Endothelial cell of umbilical vein (primary cell): ENCODE data around the gene CAMKMT. TPM values are rescaled to one million over a fixed set of nuclear protein-coding genes. Genes with fewer than 3 reads are reported as not detected.

ENCODE experiments used
- BruUV-seq: library from RNA; stranded (reverse); fragments of 400-500 nt; replicated peaks from 2 replicates; lab custom pipeline; 2021; lab: Mats Ljungman, UMichigan
- CTCF ChIA-PET: fragments of 300-600, 350-600 bp; sonication (Branson Sonifier 250); formaldehyde crosslinking; loops from one replicate; lab custom pipeline; 2021; ENCODE audit warnings: antibody characterized with exemption, inconsistent platforms; lab: Charles Lee
- POLR2A ChIA-PET: fragments of 300-600, 350-600 bp; sonication (Branson Sonifier 250); formaldehyde crosslinking; loops from one replicate; lab custom pipeline; 2021; ENCODE audit warnings: antibody characterized with exemption, inconsistent platforms; lab: Charles Lee
- DNase-seq: peaks from one replicate; pipeline ENCODE4 v3.0.0-alpha.2; 2011; ENCODE audit warnings: low read depth, low spot score
- FAIRE-seq: peaks from 2 replicates; lab custom pipeline; 2011; peaks lifted over from hg19 to GRCh38; lab: Jason Lieb, UNC
- H2AFZ ChIP-seq: 2 replicates; pipeline ENCODE4 v1.6.0; 2012; ENCODE audit warnings: low read depth, low read length, control low read depth, inconsistent platforms
- H3K27ac ChIP-seq: 2 replicates; pipeline ENCODE4 v1.5.1; 2011; ENCODE audit warnings: low read depth, mild to moderate bottlenecking, control low read depth, low read length, moderate library complexity; ENCODE audit not compliant: insufficient read depth
- H3K27me3 ChIP-seq, 2 experiments: 2 replicates each; pipeline versions ENCODE4 v1.6.0 to v1.6.1; 2011; ENCODE audit warnings: low read length in 2 of 2, mixed read lengths in 1 of 2; ENCODE audit not compliant: control insufficient read depth in 2 of 2, insufficient read depth in 2 of 2
- H3K36me3 ChIP-seq, 2 experiments: 2 replicates in 1 of 2; 3 replicates in 1 of 2; pipeline ENCODE4 v1.5.1; 2011; ENCODE audit warnings: low read length in 2 of 2, mild to moderate bottlenecking in 1 of 2, moderate library complexity in 1 of 2; ENCODE audit not compliant: control insufficient read depth in 2 of 2, insufficient read depth in 2 of 2; ENCODE audit errors: extremely low read depth in 1 of 2
- H3K4me1 ChIP-seq: 3 replicates; pipeline ENCODE4 v1.5.1; 2011; ENCODE audit warnings: mild to moderate bottlenecking, low read length; ENCODE audit not compliant: control insufficient read depth, insufficient read depth; ENCODE audit errors: extremely low read depth
- H3K4me2 ChIP-seq: 2 replicates; pipeline ENCODE4 v1.6.1; 2011; ENCODE audit warnings: low read length, control low read depth, mixed read lengths; ENCODE audit not compliant: insufficient read depth
- H3K4me3 ChIP-seq, 3 experiments: fragments of 200-600 bp in 1 of 3; sonication (generic), shearing (Covaris generic) in 1 of 3; replicated peaks in 1 of 3; 2 replicates each; pipeline ENCODE4 v1.5.1; 2011 to 2016; ENCODE audit warnings: control low read depth in 3 of 3, low read length in 3 of 3, mild to moderate bottlenecking in 2 of 3, inconsistent platforms in 1 of 3, low read depth in 1 of 3, moderate library complexity in 1 of 3; ENCODE audit not compliant: insufficient read depth in 1 of 3
- H3K79me2 ChIP-seq: 2 replicates; pipeline ENCODE4 v1.6.0; 2012; ENCODE audit warnings: low read length, inconsistent platforms; ENCODE audit not compliant: control insufficient read depth, insufficient read depth
- H3K9ac ChIP-seq: replicated peaks from 2 replicates; pipeline ENCODE3; 2011; ENCODE audit warnings: low read length, control low read depth; ENCODE audit not compliant: insufficient read depth; ENCODE audit errors: extremely low read depth
- H3K9me1 ChIP-seq: replicated peaks from 3 replicates; pipeline ENCODE4 v1.6.0; 2011; ENCODE audit warnings: mild to moderate bottlenecking, low read length; ENCODE audit not compliant: control insufficient read depth, insufficient read depth; ENCODE audit errors: extremely low read depth
- H3K9me3 ChIP-seq: replicated peaks from 2 replicates; pipeline ENCODE4 v1.5.1; 2012; ENCODE audit warnings: low read length, inconsistent platforms; ENCODE audit not compliant: control insufficient read depth, insufficient read depth
- H4K20me1 ChIP-seq: replicated peaks from 2 replicates; pipeline ENCODE3; 2011; ENCODE audit warnings: mild to moderate bottlenecking, low read length; ENCODE audit not compliant: control insufficient read depth, insufficient read depth; ENCODE audit errors: extremely low read depth
- EZH2 ChIP-seq: IDR thresholded peaks from 2 replicates; pipeline ENCODE4 v1.6.1; 2012; ENCODE audit warnings: borderline replicate concordance, low read depth, mild to moderate bottlenecking, moderate library complexity, low read length, inconsistent platforms; ENCODE audit not compliant: severe bottlenecking
- FOS ChIP-seq: IDR thresholded peaks from 2 replicates; pipeline ENCODE4 v1.6.1; 2011; ENCODE audit warnings: mild to moderate bottlenecking, low read length, moderate library complexity, borderline replicate concordance; ENCODE audit not compliant: insufficient read depth
- GATA2 ChIP-seq: IDR thresholded peaks from 2 replicates; pipeline ENCODE4 v1.7.0; 2011; ENCODE audit warnings: low read depth, mild to moderate bottlenecking, moderate library complexity, mixed read lengths, low read length; ENCODE audit not compliant: insufficient read length, insufficient read depth
- JUN ChIP-seq: IDR thresholded peaks from 2 replicates; pipeline ENCODE4 v1.6.1; 2011; ENCODE audit warnings: borderline replicate concordance, low read depth; ENCODE audit not compliant: insufficient read length, insufficient read depth
- MYC ChIP-seq: IDR thresholded peaks from one replicate; pipeline ENCODE4 v1.6.1; 2011; ENCODE audit warnings: mild to moderate bottlenecking, low read depth, low read length
- POLR2A ChIP-seq: IDR thresholded peaks from 2 replicates; pipeline ENCODE4 v1.6.1; 2012; ENCODE audit warnings: low read depth, mild to moderate bottlenecking, control low read depth, low read length
- POLR2AphosphoS5 ChIP-seq: IDR thresholded peaks from 2 replicates; pipeline ENCODE4 v1.6.1; 2012; ENCODE audit warnings: low read depth, mild to moderate bottlenecking, control low read depth, low read length, moderate library complexity; ENCODE audit not compliant: insufficient read depth
- dilution Hi-C: fragments of 300-500 bp; cut with MboI; formaldehyde crosslinking; loops from one replicate; pipeline ENCODE4 v1.15.0; 2019; ENCODE audit warnings: low sequenced_read_pairs; ENCODE audit not compliant: extremely low pct_ligation_motif_present
- intact Hi-C: fragments of 100-400 bp; cut with micrococcal nuclease; formaldehyde crosslinking; loops from one replicate; pipeline ENCODE4 v1.10.0; 2022
- polyA plus RNA-seq, 4 experiments: library from polyadenylated mRNA; depleted of rRNA in 3 of 4; stranded (reverse) in 3 of 4; unstranded in 1 of 4; fragments of >200 nt; gene quantifications; 2 replicates each; pipeline versions ENCODE4 v1.2.1 to v1.2.3, GENCODE V29; 2011 to 2012; ENCODE audit warnings: missing spikeins in 1 of 4
- total RNA-seq: library from RNA; stranded (reverse); gene quantifications from 2 replicates; pipeline ENCODE4 v1.2.3, GENCODE V29; 2021
- TF ChIP-seq, protein P1 (sequence below), 2 donors: IDR thresholded peaks; 1 replicate in 1 of 2; 2 replicates in 1 of 2; pipeline ENCODE4 v1.5.1; 2011; ENCODE audit warnings: low read length in 2 of 2, mild to moderate bottlenecking in 2 of 2, moderate library complexity in 2 of 2, control low read depth in 1 of 2, inconsistent platforms in 1 of 2, low read depth in 1 of 2; ENCODE audit not compliant: insufficient read depth in 1 of 2; ENCODE audit errors: extremely low read depth in 1 of 2
- TF ChIP-seq, protein P2 (sequence below): IDR thresholded peaks from 2 replicates; pipeline ENCODE4 v1.6.1; 2011; ENCODE audit not compliant: insufficient read depth, insufficient read length

Gene CAMKMT
- total and polyA plus RNA-seq, 2 donors (not counting 3 experiments of a cell fraction or from before 2014, with no cell fraction given), result 4.1 to 10.7 TPM

DNA sequence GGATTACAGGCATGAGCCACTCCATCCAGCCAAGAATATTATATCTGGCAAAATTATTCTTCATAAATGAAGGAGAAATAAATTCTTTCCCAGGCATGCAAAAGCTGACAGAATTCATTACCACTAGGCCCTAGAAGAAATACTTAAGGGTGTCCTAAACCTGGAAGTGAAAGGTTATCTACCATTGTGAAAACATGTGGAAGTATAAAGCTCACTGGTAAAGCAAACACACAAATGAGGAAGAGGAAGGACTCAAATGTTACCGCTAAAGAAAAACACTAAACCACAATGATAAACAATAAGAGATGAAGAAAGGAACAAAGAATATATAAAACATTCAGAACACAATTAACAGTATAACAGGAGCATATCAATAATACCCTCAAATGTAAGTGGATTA lies 171.8 kb downstream of the CAMKMT start:
- Histone ChIP-seq H3K27ac (no peak overlapping the region), H3K4me3 (no peak overlapping the region), H4K20me1 (no peaks in the 10 kb centered on the region), H3K79me2 (no peaks in the 10 kb centered on the region), H3K36me3 (no peaks in the 10 kb centered on the region), H2AFZ (no peak overlapping the region), H3K4me1 (no peaks in the 10 kb centered on the region), H3K9me3 (no peaks in the 10 kb centered on the region), H3K4me2 (no peak overlapping the region), H3K27me3 (no peaks in the 10 kb centered on the region), H3K9ac (no peak overlapping the region), H3K9me1 (no peaks in the 10 kb centered on the region)
- dilution Hi-C loops (no loop called here), intact Hi-C loops (no loop called here)
- POLR2A ChIA-PET, result no interaction called here
- CTCF ChIA-PET, result interaction anchor here (0.6 kb wide), 1 partner anchor 66 kb away, joined by 3 read pairs; no protein-coding TSS in a partner anchor
- FAIRE-seq (no peak), DNase-seq (no peak)
- no peak for TF ChIP-seq POLR2A
- no peak for TF ChIP-seq EZH2
- TF ChIP-seq POLR2AphosphoS5, result no peak
- no peak for TF ChIP-seq MYC
- TF ChIP-seq FOS, result no peak
- TF ChIP-seq, protein P1, sequence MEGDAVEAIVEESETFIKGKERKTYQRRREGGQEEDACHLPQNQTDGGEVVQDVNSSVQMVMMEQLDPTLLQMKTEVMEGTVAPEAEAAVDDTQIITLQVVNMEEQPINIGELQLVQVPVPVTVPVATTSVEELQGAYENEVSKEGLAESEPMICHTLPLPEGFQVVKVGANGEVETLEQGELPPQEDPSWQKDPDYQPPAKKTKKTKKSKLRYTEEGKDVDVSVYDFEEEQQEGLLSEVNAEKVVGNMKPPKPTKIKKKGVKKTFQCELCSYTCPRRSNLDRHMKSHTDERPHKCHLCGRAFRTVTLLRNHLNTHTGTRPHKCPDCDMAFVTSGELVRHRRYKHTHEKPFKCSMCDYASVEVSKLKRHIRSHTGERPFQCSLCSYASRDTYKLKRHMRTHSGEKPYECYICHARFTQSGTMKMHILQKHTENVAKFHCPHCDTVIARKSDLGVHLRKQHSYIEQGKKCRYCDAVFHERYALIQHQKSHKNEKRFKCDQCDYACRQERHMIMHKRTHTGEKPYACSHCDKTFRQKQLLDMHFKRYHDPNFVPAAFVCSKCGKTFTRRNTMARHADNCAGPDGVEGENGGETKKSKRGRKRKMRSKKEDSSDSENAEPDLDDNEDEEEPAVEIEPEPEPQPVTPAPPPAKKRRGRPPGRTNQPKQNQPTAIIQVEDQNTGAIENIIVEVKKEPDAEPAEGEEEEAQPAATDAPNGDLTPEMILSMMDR (IDR thresholded peaks at IDR 0.05; ENCODE audit: extremely low read depth in 1 of 2, insufficient read depth in 1 of 2, low read depth in 1 of 2, low read length in 2 of 2), result no peak
- no peak for TF ChIP-seq GATA2
- no peak for TF ChIP-seq JUN
- TF ChIP-seq, protein P2, sequence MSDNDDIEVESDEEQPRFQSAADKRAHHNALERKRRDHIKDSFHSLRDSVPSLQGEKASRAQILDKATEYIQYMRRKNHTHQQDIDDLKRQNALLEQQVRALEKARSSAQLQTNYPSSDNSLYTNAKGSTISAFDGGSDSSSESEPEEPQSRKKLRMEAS, result no peak
- BruUV-seq, result no TSS peak
